ENCODE measurements around the gene ACTG2.
A peak's percentile ranks its signal among the peaks of the same experiment; 100 is the strongest.

- TF ChIP-seq, protein P1, sequence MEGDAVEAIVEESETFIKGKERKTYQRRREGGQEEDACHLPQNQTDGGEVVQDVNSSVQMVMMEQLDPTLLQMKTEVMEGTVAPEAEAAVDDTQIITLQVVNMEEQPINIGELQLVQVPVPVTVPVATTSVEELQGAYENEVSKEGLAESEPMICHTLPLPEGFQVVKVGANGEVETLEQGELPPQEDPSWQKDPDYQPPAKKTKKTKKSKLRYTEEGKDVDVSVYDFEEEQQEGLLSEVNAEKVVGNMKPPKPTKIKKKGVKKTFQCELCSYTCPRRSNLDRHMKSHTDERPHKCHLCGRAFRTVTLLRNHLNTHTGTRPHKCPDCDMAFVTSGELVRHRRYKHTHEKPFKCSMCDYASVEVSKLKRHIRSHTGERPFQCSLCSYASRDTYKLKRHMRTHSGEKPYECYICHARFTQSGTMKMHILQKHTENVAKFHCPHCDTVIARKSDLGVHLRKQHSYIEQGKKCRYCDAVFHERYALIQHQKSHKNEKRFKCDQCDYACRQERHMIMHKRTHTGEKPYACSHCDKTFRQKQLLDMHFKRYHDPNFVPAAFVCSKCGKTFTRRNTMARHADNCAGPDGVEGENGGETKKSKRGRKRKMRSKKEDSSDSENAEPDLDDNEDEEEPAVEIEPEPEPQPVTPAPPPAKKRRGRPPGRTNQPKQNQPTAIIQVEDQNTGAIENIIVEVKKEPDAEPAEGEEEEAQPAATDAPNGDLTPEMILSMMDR (IDR thresholded peaks at IDR 0.05): no peak
- TF ChIP-seq POLR2A (IDR thresholded peaks at IDR 0.05; ENCODE audit: low read depth): no peak
- TF ChIP-seq POLR2AphosphoS5 (IDR thresholded peaks at IDR 0.05): peak; percentile 53 to 70
Measured at GRCh38 chr2:73915437-73915993, 22.7 kb downstream of the ACTG2 start.
